ENCODE data around the gene SNX6.
"Not testable (repeated sequence)": the region's sequence is repeated elsewhere in the genome, so short reads cannot be mapped to it uniquely, and the experiment has no call there.

SNX6 gene

GRCh38 chr14:34521071-34521470, 108.9 kb downstream of the SNX6 start:
- DNase-seq (ENCODE audit: low spot score): not testable (repeated sequence)

GRCh38 chr14:34520304-34520970, 109.5 kb downstream of the SNX6 start:
- not testable (repeated sequence) for DNase-seq (ENCODE audit: low spot score)
